GM12874 (cell line): ENCODE data around the gene PTPRN2.

Experiments
- CTCF ChIP-seq: IDR thresholded peaks from 2 replicates; pipeline ENCODE4 v1.5.1; 2011; ENCODE audit warnings: low read depth, mild to moderate bottlenecking, control low read depth, low read length, moderate library complexity; ENCODE audit not compliant: insufficient read depth

Gene PTPRN2

DNA sequence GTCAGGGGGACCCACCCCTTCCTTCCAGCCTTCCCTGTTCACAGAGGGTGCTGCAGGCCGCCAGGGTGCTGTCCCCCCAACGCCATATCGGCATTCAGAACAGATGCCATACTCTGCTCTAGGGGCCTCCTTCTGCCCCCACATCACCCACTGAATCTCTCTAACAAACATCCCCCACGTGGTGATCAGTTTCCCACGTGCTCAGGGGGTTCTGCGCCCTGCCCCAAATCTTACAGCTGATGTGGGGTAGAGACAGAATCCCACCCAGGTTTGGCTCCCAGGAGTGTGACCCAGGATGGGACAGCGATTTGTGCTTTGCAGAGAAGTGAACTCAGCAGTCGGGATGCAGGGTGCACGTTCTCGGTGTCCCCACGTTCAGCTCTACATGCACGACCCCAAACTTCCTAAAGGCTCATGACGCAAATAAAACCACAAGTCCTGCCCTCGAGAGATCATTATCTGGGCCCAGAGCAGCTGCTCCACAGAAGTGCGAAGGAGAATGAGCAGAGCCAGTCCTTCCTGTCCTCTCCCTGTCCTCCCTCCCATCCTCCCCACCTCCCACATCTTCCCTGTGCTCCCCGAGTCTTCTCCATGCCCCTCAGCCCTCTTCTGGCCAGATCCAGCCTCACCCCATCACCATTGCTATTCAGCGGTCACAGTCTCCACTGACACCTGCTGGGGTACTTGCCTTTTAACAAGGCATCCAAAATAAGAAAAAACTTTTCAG is 827.5 kb downstream of the PTPRN2 start:
- TF ChIP-seq CTCF, result no peak

GRCh38 chr7:157759246-157759805 is 828.3 kb downstream of the PTPRN2 start:
- no peak for TF ChIP-seq CTCF

- TF ChIP-seq CTCF, result no peak
These were observed 829.0 kb downstream of the PTPRN2 start for GRCh38 chr7:157758468-157759245.

DNA sequence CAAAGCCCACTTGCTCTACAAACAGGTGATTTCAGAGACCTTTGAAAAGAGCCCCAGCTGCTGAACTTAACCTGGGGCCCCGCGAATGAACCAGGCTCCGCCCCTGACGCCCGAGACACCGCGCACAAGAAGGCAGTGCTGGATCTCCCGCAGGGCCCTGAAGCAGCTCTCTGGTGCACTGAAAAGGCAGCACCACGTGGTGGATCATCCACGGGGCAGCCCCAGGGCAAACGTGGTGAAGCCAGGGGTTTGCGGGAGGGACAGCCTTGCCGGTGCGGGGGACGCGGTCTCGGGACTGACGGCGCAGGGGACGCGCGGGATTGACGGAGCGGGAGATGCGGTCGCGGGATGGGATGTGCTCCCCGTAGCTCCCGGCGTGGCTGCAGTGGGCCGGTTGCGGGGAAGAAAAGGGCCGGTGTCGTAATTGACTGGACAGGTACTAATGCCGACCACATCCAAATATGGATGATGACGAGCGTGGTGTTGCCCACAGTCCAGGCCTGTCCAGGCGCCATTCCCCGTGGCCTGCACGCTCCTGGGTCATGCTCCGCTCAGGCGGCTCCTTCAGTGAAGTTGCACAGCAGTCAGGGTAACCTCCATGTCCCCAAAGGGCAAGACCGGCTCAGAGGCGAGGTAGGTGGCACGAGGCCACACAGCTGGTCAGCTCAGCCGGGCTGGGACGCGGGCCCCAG is 829.7 kb downstream of the PTPRN2 start:
- TF ChIP-seq CTCF, result no peak

GRCh38 chr7:157757211-157757610 is 830.4 kb downstream of the PTPRN2 start:
- no peak for TF ChIP-seq CTCF

DNA sequence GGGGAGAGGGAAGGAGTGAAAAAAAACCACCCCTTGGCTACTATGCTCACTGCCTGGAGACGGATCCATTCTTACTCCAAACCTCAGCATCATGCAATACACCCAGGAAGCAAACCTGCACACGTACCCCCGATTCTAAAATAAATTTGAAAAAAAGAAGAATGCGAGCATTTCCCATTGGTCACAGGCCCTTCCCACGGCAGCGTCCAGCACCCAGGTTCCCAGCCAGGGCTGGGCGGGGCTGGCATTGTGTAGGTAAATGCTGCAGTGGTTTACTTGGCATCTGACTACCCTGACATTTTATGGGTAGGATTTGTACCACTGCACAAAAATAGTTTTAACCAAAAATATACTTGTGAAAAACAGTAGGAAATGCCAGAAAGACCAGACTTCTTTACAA is 831.9 kb downstream of the PTPRN2 start:
- TF ChIP-seq CTCF, result no peak

- TF ChIP-seq CTCF, result no peak
These were observed 833.2 kb downstream of the PTPRN2 start for GRCh38 chr7:157754416-157754790.
